Measurements from ENCODE around the gene AREL1. TPM values are rescaled to one million over a fixed set of nuclear protein-coding genes. Genes with fewer than 3 reads are reported as not detected.

The AREL1 gene
- total RNA-seq, 1 donor from 2014 or later, result 16.6 TPM

DNA sequence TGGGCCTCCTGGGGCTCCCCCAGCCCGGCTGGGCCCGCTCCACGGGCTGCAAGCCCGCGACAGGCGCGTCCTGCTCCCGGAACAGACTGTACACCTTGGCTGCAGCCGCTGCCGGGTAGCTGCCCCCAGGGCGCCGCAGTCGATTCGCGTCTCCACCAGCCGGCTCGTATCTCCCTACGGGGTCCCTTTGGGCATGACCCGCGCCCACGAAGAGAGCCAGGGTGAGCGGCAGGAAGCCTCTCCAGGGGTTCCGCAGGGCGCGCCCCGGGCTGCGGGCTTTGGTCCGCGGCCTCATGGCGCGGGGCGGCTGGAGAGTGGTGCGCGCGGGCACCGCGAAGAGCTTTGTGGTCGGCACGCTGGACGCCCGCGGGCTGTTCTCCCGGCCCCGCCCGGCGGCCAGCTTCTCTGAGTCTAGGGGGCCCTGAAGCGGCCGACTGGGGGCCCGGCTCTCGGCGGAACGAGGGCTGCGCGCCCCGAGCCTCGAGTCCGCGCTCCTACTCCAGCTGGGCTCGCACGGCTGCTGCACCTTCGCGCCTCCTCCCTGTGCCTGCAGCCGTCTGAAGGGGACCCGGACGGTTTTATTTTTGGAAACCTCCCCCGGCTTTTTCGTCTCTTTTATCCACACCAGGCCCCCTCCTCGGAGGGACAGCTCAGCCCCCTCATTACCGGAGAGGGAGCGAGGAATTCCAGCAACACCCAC lies 101.1 kb downstream of the AREL1 start, which contains the start of gene LTBP2:
LTBP2 (minus strand) TSS at position 588 of the 700 bp plus-strand sequence; CDS start at position 295, 293 bp downstream.
- H3K27me3 ChIP-seq (ENCODE audit: control insufficient read depth, insufficient read depth, low read length), result no peaks in the 10 kb centered on the region
- TF ChIP-seq, protein P1, sequence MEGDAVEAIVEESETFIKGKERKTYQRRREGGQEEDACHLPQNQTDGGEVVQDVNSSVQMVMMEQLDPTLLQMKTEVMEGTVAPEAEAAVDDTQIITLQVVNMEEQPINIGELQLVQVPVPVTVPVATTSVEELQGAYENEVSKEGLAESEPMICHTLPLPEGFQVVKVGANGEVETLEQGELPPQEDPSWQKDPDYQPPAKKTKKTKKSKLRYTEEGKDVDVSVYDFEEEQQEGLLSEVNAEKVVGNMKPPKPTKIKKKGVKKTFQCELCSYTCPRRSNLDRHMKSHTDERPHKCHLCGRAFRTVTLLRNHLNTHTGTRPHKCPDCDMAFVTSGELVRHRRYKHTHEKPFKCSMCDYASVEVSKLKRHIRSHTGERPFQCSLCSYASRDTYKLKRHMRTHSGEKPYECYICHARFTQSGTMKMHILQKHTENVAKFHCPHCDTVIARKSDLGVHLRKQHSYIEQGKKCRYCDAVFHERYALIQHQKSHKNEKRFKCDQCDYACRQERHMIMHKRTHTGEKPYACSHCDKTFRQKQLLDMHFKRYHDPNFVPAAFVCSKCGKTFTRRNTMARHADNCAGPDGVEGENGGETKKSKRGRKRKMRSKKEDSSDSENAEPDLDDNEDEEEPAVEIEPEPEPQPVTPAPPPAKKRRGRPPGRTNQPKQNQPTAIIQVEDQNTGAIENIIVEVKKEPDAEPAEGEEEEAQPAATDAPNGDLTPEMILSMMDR (IDR thresholded peaks at IDR 0.05; ENCODE audit: insufficient read depth, low read length, severe bottlenecking), result no peak
- H3K4me3 ChIP-seq (ENCODE audit: low read depth, low read length), result peak within 1 kb of the TSS; percentile 68
- FAIRE-seq, result no peak
- no peak for DNase-seq (ENCODE audit: low read depth)
- H3K36me3 ChIP-seq (ENCODE audit: control insufficient read depth, insufficient read depth, low read length), result no peaks in the 10 kb centered on the region

Other genes with a start within 250 kb of the AREL1 start
- gene NPC2, start 219.8 kb downstream of the AREL1 start, total RNA-seq, result 154 and 191 TPM in 2 replicates
- gene ISCA2, start 219.3 kb downstream of the AREL1 start, total RNA-seq, result 8.6 and 11.3 TPM in 2 replicates
- gene LTBP2, start 100.8 kb downstream of the AREL1 start, total RNA-seq, result 4.1 and 6.6 TPM in 2 replicates
- 34.2 and 39.0 TPM in 2 replicates for gene FCF1, start 64 bp upstream of the AREL1 start, total RNA-seq
- gene YLPM1, start 50.2 kb upstream of the AREL1 start, total RNA-seq, result 17.4 and 19.6 TPM in 2 replicates
- not detected in 2 replicates for gene PROX2, start 163.1 kb upstream of the AREL1 start, total RNA-seq
- 48.2 and 58.5 TPM in 2 replicates for gene DLST, start 168.8 kb upstream of the AREL1 start, total RNA-seq
- 1.5 and 6.1 TPM in 2 replicates for gene RPS6KL1, start 210.2 kb upstream of the AREL1 start, total RNA-seq
- 52.1 and 56.6 TPM in 2 replicates for gene PGF, start 242.5 kb upstream of the AREL1 start, total RNA-seq

Measured in bronchial epithelial cell (primary cell).